Tibial artery (tissue), 4 donors: ENCODE results near the gene RIN3.

ENCODE experiments used
- DNase-seq, 2 donors: peaks; one replicate each; pipeline ENCODE4 v3.0.0-alpha.2; 2019
- H3K27ac ChIP-seq, 2 donors: fragments of 200-600 bp; sonication (generic) in 1 of 2; 1 replicate in 1 of 2; 2 replicates in 1 of 2; pipeline ENCODE4 v1.5.1; 2018 to 2019; ENCODE audit warnings: mild to moderate bottlenecking in 1 of 2
- H3K27me3 ChIP-seq, 2 donors: fragments of 200-600 bp; sonication (generic) in 1 of 2; one replicate each; pipeline versions ENCODE4 v1.5.1 to v1.6.0; 2016 to 2019
- H3K36me3 ChIP-seq, 3 donors: fragments of 200-600 bp; sonication (generic) in 2 of 3; one replicate each; pipeline ENCODE4 v1.5.1; 2016 to 2019; ENCODE audit warnings: mild to moderate bottlenecking in 2 of 3
- H3K4me1 ChIP-seq, 4 donors: fragments of 200-600 bp; sonication (generic) in 2 of 4; 1 replicate in 3 of 4; 2 replicates in 1 of 4; pipeline ENCODE4 v1.5.1; 2016 to 2019
- H3K4me3 ChIP-seq, 2 donors: fragments of 200-600 bp; sonication (generic) in 1 of 2; 1 replicate in 1 of 2; 2 replicates in 1 of 2; pipeline ENCODE4 v1.5.1; 2018 to 2019; ENCODE audit warnings: mild to moderate bottlenecking in 2 of 2
- H3K9me3 ChIP-seq, 3 donors: fragments of 200-600 bp; sonication (generic) in 1 of 3; one replicate each; pipeline ENCODE4 v1.5.1; 2016 to 2019
- intact Hi-C: fragments of 100-400 bp; cut with DNase I; formaldehyde crosslinking; loops from one replicate; pipeline ENCODE4 v1.15.0; 2023; ENCODE audit warnings: low total_unique reads
- TF ChIP-seq, protein P1 (sequence below), 2 experiments: fragments of 200-600 bp in 1 of 2; fragments of 450-650 bp in 1 of 2; IDR thresholded peaks; one replicate each; pipeline ENCODE4 v1.5.1; 2017 to 2019; ENCODE audit warnings: antibody characterized with exemption in 2 of 2, mild to moderate bottlenecking in 1 of 2, moderate library complexity in 1 of 2

RIN3 gene

GRCh38 chr14:92632546-92633273, 119.1 kb downstream of the RIN3 start:
- Histone ChIP-seq H3K27me3 (no peaks in the 10 kb centered on the region), H3K4me1 (peaks cover 0 to 10% (median 0%) of the 10 kb centered on the region in 4 donors), H3K36me3 (peaks cover 0 to 2% (median under 1%) of the 10 kb centered on the region in 3 donors), H3K9me3 (peaks cover under 1 to 5% (median 4%) of the 10 kb centered on the region in 3 donors), H3K27ac (peak overlapping the region in 1 of 2 donors; percentile 21), H3K4me3 (no peak overlapping the region)
- no peak for DNase-seq
- intact Hi-C loops = no loop called here
- TF ChIP-seq, protein P1, sequence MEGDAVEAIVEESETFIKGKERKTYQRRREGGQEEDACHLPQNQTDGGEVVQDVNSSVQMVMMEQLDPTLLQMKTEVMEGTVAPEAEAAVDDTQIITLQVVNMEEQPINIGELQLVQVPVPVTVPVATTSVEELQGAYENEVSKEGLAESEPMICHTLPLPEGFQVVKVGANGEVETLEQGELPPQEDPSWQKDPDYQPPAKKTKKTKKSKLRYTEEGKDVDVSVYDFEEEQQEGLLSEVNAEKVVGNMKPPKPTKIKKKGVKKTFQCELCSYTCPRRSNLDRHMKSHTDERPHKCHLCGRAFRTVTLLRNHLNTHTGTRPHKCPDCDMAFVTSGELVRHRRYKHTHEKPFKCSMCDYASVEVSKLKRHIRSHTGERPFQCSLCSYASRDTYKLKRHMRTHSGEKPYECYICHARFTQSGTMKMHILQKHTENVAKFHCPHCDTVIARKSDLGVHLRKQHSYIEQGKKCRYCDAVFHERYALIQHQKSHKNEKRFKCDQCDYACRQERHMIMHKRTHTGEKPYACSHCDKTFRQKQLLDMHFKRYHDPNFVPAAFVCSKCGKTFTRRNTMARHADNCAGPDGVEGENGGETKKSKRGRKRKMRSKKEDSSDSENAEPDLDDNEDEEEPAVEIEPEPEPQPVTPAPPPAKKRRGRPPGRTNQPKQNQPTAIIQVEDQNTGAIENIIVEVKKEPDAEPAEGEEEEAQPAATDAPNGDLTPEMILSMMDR (IDR thresholded peaks at IDR 0.05) = no peak

GRCh38 chr14:92633274-92633616, 119.7 kb downstream of the RIN3 start:
- Histone ChIP-seq H3K4me1 (peaks cover 0 to 10% (median 0%) of the 10 kb centered on the region in 4 donors), H3K36me3 (no peaks in the 10 kb centered on the region), H3K27me3 (no peaks in the 10 kb centered on the region), H3K9me3 (no peaks in the 10 kb centered on the region), H3K27ac (peak overlapping the region in 1 of 2 donors; percentile 21), H3K4me3 (no peak overlapping the region)
- peak in 1 of 2 donors; percentile 55 for DNase-seq
- intact Hi-C loops = no loop called here
- TF ChIP-seq, protein P1 (IDR thresholded peaks at IDR 0.05) = no peak

DNA sequence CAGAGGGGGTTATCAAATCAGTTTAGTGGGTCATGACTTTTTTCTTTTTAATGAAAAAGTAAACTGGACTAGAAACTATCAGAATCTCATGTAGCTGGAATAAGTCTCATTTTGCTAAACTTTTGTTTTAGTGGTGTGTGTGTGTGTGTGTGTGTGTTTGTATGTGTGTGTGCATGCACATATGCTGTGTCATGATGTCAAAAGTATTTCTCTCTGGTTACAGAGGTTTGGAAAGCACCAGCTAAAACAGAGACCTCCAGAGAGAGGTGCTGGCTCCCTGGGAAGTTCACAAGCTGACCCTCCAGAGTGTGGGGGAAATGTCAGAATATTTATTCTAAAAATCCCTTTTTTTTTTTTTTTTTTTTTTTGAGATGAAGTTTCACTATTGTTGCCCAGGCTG, 120.1 kb downstream of the RIN3 start:
- Histone ChIP-seq H3K4me3 (no peak overlapping the region), H3K4me1 (peaks cover 0 to 10% (median 0%) of the 10 kb centered on the region in 4 donors), H3K27me3 (no peaks in the 10 kb centered on the region), H3K9me3 (no peaks in the 10 kb centered on the region), H3K36me3 (no peaks in the 10 kb centered on the region), H3K27ac (peak overlapping the region in 1 of 2 donors; percentile 21)
- TF ChIP-seq, protein P1 (IDR thresholded peaks at IDR 0.05) = no peak
- DNase-seq = no peak
- intact Hi-C loops = no loop called here

- intact Hi-C loops = no loop called here
- no peak for DNase-seq
- TF ChIP-seq, protein P1 (IDR thresholded peaks at IDR 0.05) = no peak
- Histone ChIP-seq H3K27ac (no peak overlapping the region), H3K4me3 (no peak overlapping the region), H3K27me3 (no peaks in the 10 kb centered on the region), H3K36me3 (no peaks in the 10 kb centered on the region), H3K4me1 (peaks cover 0 to 17% (median 0%) of the 10 kb centered on the region in 4 donors), H3K9me3 (no peaks in the 10 kb centered on the region)
Measured at GRCh38 chr14:92635031-92635430, 121.5 kb downstream of the RIN3 start.

DNA sequence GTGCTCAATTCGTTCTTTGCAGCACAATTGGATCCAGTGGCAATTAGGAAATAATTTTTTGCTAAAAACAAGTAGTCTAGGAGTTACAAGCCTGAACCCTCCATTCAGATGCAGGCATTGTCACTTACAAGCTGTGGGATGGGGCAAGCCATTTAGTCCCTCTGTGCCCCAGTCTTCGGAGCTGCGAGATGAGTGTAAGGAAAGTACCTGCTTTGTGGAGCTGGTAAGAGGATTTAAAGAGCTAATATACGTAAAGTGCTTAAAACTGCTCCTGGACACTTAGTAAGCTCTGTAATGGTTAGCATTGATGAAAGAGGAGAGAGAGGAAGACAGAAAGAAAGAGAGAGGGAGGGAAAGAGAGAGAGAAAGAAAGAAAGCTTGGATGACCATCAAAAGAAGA, 122.3 kb downstream of the RIN3 start:
- Histone ChIP-seq H3K27me3 (no peaks in the 10 kb centered on the region), H3K9me3 (no peaks in the 10 kb centered on the region), H3K27ac (no peak overlapping the region), H3K4me3 (no peak overlapping the region), H3K36me3 (no peaks in the 10 kb centered on the region), H3K4me1 (peaks cover 0 to 17% (median 0%) of the 10 kb centered on the region in 4 donors)
- intact Hi-C loops = no loop called here
- TF ChIP-seq, protein P1 (IDR thresholded peaks at IDR 0.05) = no peak
- no peak for DNase-seq
